ENCODE results near the gene ACTL8.

DNA sequence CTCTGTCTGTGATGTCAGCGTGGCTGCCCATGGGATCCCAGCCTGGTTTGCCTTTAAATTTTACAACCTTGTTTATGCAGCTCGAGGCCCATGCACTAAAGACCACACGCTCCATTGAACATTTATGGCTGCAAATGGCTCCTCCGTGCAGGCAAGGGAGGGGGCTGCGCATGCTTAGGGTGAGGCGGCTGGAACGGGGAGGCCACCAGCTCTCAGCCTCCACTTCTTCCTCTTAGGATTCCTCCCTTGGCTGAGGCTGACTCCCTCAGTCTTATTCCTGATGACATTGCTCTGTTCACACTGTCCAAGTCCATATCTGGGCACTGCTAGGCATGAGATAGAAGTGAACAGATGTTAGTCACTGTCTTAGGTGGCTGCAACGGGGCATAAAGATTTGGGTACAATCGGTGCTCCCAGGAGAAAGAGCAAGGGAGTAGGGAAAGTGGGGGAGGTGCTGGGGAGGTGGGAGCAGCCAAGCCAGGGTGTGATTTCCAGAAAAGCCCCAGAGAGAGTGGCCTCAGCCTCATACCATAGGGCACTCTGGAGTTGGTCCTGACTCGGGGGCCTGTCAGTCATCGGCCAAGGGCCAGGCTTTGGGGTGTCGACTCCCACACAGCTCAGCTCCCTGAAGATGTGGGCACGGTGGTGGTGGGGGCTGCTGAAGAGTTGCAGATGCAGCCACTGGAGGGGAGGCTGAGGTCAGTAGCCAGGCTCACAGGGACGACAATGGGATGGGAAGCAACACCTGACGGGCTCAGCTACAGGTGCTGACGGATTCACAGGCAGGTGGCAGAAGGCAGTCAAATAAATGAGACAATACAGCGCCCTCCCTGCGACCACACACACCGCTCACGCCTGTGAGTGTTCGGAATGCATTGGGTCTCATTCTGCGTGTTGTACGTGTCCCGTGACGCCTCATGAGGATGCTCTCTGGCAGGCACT lies 37.3 kb upstream of the ACTL8 start:
- TF ChIP-seq CTCF (conservative IDR thresholded peaks at IDR 0.05 in 1 of 2, IDR thresholded peaks at IDR 0.05 in 1 of 2; ENCODE audit: low read depth in 1 of 2, low read length in 2 of 2) (no peak), EZH2 (IDR thresholded peaks at IDR 0.05; ENCODE audit: low read length, missing control alignments) (no peak)
